Kidney (tissue), 14 donors: ENCODE data around the gene ITGA3. TPM values are rescaled to one million over a fixed set of nuclear protein-coding genes. Genes with fewer than 3 reads are reported as not detected.

ENCODE experiments used
- DNase-seq, 5 donors: peaks; one replicate each; pipeline ENCODE4 v3.0.0-alpha.2; 2013 to 2020
- FAIRE-seq: peaks from 2 replicates; lab custom pipeline; 2012; peaks lifted over from hg19 to GRCh38; lab: Jason Lieb, UNC
- H3K27ac ChIP-seq, 2 donors: one replicate each; pipeline ENCODE4 v1.7.0; 2013; ENCODE audit warnings: low read depth in 2 of 2, low read length in 2 of 2, inconsistent platforms in 1 of 2
- H3K27me3 ChIP-seq: one replicate; pipeline ENCODE4 v1.7.1; 2013; ENCODE audit warnings: low read length, inconsistent platforms; ENCODE audit not compliant: control insufficient read depth, insufficient read depth
- H3K36me3 ChIP-seq, 3 donors: one replicate each; pipeline versions ENCODE4 v1.7.0 to v1.7.1; 2013; ENCODE audit warnings: low read length in 3 of 3, control low read depth in 1 of 3, inconsistent platforms in 1 of 3; ENCODE audit not compliant: insufficient read depth in 3 of 3, control insufficient read depth in 2 of 3
- H3K4me1 ChIP-seq, 3 donors: one replicate each; pipeline versions ENCODE4 v1.7.0 to v1.7.1; 2013; ENCODE audit warnings: low read length in 3 of 3, inconsistent platforms in 1 of 3, low read depth in 1 of 3; ENCODE audit not compliant: control insufficient read depth in 2 of 3, insufficient read depth in 2 of 3
- H3K4me3 ChIP-seq, 3 donors: one replicate each; pipeline versions ENCODE4 v1.7.0 to v1.8.1; 2013; ENCODE audit warnings: low read length in 3 of 3, control low read depth in 1 of 3, inconsistent platforms in 1 of 3
- H3K9ac ChIP-seq, 3 donors: one replicate each; pipeline versions ENCODE4 v1.7.0 to v1.7.1; 2013; ENCODE audit warnings: low read length in 3 of 3, control low read depth in 1 of 3, inconsistent platforms in 1 of 3
- H3K9me3 ChIP-seq, 3 donors: one replicate each; pipeline versions ENCODE4 v1.7.0 to v1.7.1; 2013; ENCODE audit warnings: low read length in 3 of 3, control low read depth in 1 of 3, inconsistent platforms in 1 of 3; ENCODE audit not compliant: control insufficient read depth in 2 of 3, insufficient read depth in 1 of 3
- intact Hi-C: fragments of 100-400 bp; cut with DNase I; formaldehyde crosslinking; loops from one replicate; pipeline ENCODE4 v1.11.1; 2022
- polyA plus RNA-seq: library from polyadenylated mRNA; stranded (reverse); fragments of 350-450 nt; fragmentation: Illumina TruSeq; extraction: RNeasy Lipid Tissue Mini Kit (QIAGEN cat#74804); gene quantifications from one replicate; pipeline ENCODE4 v1.2.3, GENCODE V29; 2014; ENCODE audit warnings: low read depth, low replicate concordance; ENCODE audit not compliant: insufficient read depth
- total RNA-seq: library from RNA; stranded (reverse); fragmentation: NEBNext Ultra II Directional; extraction: Animal tissue kit (Norgen Biotek cat#: 25700); gene quantifications from one replicate; pipeline ENCODE4 v1.2.1, GENCODE V29; 2021
- TF ChIP-seq, protein P1 (sequence below): IDR thresholded peaks from 3 replicates; pipeline ENCODE4 v1.5.1; 2012; ENCODE audit warnings: mild to moderate bottlenecking, moderate library complexity, borderline replicate concordance; ENCODE audit not compliant: insufficient read depth; ENCODE audit errors: extremely low read depth
- donor health status: control.
- donor health status: control.
- donor health status: control.
- donor health status: control.
- donor health status: control.
- donor health status: DM: yes; HTN: yes; CAD: no.
- donor health status: Normal renal cell carcinoma (clear cell type).

Gene ITGA3
- total and polyA plus RNA-seq, 2 donors from 2014 or later = 117 to 367 TPM

- H3K4me3 ChIP-seq = peak overlapping the region in 2 of 3 donors; percentile 59 to 81
- no peaks in the 10 kb centered on the region for H3K9me3 ChIP-seq
- H3K36me3 ChIP-seq = no peaks in the 10 kb centered on the region
- H3K27me3 ChIP-seq = no peaks in the 10 kb centered on the region
- H3K9ac ChIP-seq = peak overlapping the region in 1 of 3 donors; percentile 82
- TF ChIP-seq, protein P1, sequence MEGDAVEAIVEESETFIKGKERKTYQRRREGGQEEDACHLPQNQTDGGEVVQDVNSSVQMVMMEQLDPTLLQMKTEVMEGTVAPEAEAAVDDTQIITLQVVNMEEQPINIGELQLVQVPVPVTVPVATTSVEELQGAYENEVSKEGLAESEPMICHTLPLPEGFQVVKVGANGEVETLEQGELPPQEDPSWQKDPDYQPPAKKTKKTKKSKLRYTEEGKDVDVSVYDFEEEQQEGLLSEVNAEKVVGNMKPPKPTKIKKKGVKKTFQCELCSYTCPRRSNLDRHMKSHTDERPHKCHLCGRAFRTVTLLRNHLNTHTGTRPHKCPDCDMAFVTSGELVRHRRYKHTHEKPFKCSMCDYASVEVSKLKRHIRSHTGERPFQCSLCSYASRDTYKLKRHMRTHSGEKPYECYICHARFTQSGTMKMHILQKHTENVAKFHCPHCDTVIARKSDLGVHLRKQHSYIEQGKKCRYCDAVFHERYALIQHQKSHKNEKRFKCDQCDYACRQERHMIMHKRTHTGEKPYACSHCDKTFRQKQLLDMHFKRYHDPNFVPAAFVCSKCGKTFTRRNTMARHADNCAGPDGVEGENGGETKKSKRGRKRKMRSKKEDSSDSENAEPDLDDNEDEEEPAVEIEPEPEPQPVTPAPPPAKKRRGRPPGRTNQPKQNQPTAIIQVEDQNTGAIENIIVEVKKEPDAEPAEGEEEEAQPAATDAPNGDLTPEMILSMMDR = no peak
- FAIRE-seq (no peak), DNase-seq (peak in 2 of 5 donors; percentile 63 to 80)
- H3K27ac ChIP-seq = peak overlapping the region in 1 of 2 donors; percentile 91
- intact Hi-C loops = no loop called here
- H3K4me1 ChIP-seq = peaks cover 4 to 59% (median 59%) of the 10 kb centered on the region in 3 donors
Measured at GRCh38 chr17:50057521-50057991, 1.6 kb downstream of the ITGA3 start.

- intact Hi-C loops = no loop called here
- TF ChIP-seq, protein P1 = no peak
- Histone ChIP-seq H3K9me3 (no peaks in the 10 kb centered on the region), H3K27me3 (no peaks in the 10 kb centered on the region), H3K9ac (peak overlapping the region in 1 of 3 donors; percentile 82), H3K4me3 (peak overlapping the region in 1 of 3 donors; percentile 81), H3K36me3 (no peaks in the 10 kb centered on the region), H3K27ac (peak overlapping the region; percentile 78 to 91), H3K4me1 (peaks cover 0 to 62% (median 58%) of the 10 kb centered on the region in 3 donors)
- peak; percentile 35 to 84 (median 52) for DNase-seq
- FAIRE-seq = no peak
Measured at GRCh38 chr17:50058296-50058953, 2.5 kb downstream of the ITGA3 start.

GRCh38 chr17:50059256-50059655 lies 3.3 kb downstream of the ITGA3 start:
- peak overlapping the region in 2 of 3 donors; percentile 17 to 82 for H3K9ac ChIP-seq
- intact Hi-C loops = no loop called here
- H3K9me3 ChIP-seq = no peaks in the 10 kb centered on the region
- peaks cover 0 to 65% (median 63%) of the 10 kb centered on the region in 3 donors for H3K4me1 ChIP-seq
- peak overlapping the region; percentile 78 to 91 for H3K27ac ChIP-seq
- H3K36me3 ChIP-seq = no peaks in the 10 kb centered on the region
- DNase-seq = no peak
- TF ChIP-seq, protein P1 = no peak
- FAIRE-seq = no peak
- H3K4me3 ChIP-seq = peak overlapping the region in 1 of 3 donors; percentile 81
- no peaks in the 10 kb centered on the region for H3K27me3 ChIP-seq
